C4-2B (cell line): Measurements from ENCODE around the gene KLHL35.

Source experiments
- H3K27ac ChIP-seq: fragments of 450-650 bp; 2 replicates; pipeline ENCODE4 v1.5.1; 2017
- ZFX ChIP-seq: fragments of 450-650 bp; IDR thresholded peaks from 2 replicates; pipeline ENCODE4 v1.6.1; 2017
- TF ChIP-seq, protein P1 (sequence below): fragments of 450-650 bp; conservative IDR thresholded peaks from 2 replicates; pipeline ENCODE4 v1.5.1; 2017; ENCODE audit warnings: mild to moderate bottlenecking

KLHL35 gene

GRCh38 chr11:75449776-75450175 is 16.8 kb upstream of the KLHL35 start:
- H3K27ac ChIP-seq: no peak overlapping the region
- TF ChIP-seq, protein P1, sequence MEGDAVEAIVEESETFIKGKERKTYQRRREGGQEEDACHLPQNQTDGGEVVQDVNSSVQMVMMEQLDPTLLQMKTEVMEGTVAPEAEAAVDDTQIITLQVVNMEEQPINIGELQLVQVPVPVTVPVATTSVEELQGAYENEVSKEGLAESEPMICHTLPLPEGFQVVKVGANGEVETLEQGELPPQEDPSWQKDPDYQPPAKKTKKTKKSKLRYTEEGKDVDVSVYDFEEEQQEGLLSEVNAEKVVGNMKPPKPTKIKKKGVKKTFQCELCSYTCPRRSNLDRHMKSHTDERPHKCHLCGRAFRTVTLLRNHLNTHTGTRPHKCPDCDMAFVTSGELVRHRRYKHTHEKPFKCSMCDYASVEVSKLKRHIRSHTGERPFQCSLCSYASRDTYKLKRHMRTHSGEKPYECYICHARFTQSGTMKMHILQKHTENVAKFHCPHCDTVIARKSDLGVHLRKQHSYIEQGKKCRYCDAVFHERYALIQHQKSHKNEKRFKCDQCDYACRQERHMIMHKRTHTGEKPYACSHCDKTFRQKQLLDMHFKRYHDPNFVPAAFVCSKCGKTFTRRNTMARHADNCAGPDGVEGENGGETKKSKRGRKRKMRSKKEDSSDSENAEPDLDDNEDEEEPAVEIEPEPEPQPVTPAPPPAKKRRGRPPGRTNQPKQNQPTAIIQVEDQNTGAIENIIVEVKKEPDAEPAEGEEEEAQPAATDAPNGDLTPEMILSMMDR: no peak
- TF ChIP-seq ZFX: no peak

GRCh38 chr11:75449271-75449670 is 16.3 kb upstream of the KLHL35 start:
- TF ChIP-seq, protein P1: no peak
- TF ChIP-seq ZFX: no peak
- no peak overlapping the region for H3K27ac ChIP-seq

GRCh38 chr11:75447415-75447814 is 14.4 kb upstream of the KLHL35 start:
- no peak overlapping the region for H3K27ac ChIP-seq
- no peak for TF ChIP-seq ZFX
- TF ChIP-seq, protein P1: no peak

DNA sequence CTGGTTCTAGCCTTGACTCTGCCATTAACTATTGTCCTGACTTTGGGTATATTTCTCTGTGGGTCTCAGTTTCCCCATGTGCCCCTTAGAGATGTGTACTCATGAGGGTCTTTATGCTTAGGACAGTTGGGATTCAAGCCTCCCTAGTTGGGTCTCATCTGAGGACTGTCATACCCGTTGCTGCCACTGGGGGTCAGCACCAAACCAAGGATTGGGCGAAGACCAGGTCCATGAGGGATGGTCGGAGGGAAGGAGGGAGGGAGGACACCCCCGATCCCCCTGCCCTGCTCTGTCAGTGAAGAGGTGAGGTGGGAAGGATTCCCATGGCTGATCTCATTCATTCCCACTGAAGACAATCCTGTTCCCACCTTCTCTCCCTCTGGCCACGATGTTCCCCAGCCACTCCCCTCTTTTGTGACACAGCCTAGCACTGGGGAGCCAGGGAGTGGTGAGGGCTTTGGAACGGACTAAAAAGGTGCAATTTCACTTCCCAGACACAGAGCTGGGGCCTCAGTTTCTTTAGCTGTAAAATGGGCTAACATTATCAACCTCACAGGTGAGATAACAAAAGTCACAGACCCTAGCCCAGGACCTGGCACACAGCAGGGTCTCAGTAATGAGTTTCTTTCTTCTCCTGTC is 12.4 kb upstream of the KLHL35 start:
- no peak for TF ChIP-seq ZFX
- TF ChIP-seq, protein P1: peak; percentile 95
- no peak overlapping the region for H3K27ac ChIP-seq

DNA sequence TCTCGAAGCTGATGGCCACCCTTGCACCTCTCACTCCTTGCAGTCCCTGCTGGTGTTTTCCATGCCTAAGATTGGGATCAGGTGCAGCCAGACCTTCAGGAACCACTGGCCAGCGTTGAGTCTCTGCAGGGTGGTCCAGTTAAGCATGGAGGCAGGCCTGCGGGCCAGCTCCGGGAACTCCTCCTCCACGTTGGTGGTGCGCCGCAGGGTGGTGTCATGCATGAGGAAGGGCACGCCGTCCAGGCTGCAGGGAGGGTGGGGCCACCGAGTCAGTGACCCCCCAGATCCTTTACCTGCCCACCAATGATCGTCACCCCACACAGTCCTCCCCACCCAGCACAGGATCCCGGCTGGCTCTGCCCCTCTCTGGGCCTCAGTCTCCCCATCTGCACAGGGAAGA is 10.0 kb upstream of the KLHL35 start:
- TF ChIP-seq ZFX: no peak
- TF ChIP-seq, protein P1: no peak
- H3K27ac ChIP-seq: no peak overlapping the region

DNA sequence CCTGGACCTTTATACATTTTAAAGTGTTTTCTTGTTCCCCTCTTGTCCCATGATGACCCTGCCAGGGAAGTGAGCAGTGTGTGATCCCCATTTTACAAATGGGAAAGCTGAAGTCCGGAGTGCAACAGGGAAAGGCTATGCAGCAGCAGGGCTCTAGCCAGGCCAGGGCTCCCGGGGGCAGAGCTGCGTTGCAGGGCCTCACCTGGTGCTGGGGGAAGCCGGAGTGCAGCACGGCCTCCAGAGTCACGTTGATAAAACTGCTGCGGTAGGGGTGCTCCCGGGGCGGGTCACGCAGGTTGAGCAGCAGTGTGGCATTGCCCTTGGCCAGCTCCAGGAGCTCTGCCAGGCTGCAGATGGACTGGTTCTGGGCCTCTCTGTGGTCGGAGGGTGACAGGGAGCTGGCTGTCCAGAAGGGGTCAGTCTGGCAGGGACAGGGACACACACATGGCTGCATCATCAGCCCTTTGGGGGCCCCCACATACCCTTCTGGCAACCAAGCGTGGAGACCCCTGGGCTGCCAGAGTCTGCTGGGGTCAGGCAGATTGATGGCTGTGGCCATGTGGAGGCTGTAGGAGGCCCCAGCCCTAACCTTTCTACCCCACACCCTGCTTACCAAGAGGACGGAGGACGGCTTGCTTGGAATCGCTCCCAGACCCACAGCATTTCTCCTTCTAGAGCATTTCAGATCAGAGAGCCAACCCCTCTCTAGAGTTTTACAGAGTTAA is 9.3 kb upstream of the KLHL35 start:
- TF ChIP-seq, protein P1: no peak
- no peak for TF ChIP-seq ZFX
- no peak overlapping the region for H3K27ac ChIP-seq

- TF ChIP-seq, protein P1: no peak
- no peak for TF ChIP-seq ZFX
Measured at GRCh38 chr11:75441804-75442132, 8.8 kb upstream of the KLHL35 start.

More at GRCh38 chr11:75441804-75442132, 8.8 kb upstream of the KLHL35 start:
- H3K27ac ChIP-seq: no peak overlapping the region
